Kidney capillary endothelial cell (primary cell): ENCODE data around the gene MPND.
A peak's percentile ranks its signal among the peaks of the same experiment; 100 is the strongest.
"Not testable (repeated sequence)": the region's sequence is repeated elsewhere in the genome, so short reads cannot be mapped to it uniquely, and the experiment has no call there.

Experiments
- DNase-seq: peaks from one replicate; pipeline ENCODE4 v3.0.0-alpha.2; 2018; ENCODE audit warnings: low spot score

Gene MPND

DNA sequence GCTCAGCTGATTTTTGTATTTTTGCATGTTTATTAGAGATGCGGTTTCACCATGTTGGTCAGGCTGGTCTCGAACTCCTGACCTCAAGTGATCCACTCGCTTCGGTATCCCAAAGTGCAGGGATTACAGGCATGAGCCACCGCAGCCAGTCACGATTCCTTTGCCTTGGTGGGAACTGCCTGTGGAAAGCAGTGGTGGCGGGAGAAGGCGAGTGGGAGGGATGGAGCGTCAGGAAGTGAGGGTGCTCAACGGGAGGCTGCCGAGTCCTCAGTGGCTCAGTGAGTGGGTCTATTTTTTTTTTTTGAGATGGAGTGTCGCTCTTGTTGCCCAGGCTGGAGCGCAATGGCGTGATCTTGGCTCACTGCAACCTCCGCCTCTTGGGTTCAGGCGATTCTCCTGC is 5.9 kb downstream of the MPND start:
- not testable (repeated sequence) for DNase-seq

DNA sequence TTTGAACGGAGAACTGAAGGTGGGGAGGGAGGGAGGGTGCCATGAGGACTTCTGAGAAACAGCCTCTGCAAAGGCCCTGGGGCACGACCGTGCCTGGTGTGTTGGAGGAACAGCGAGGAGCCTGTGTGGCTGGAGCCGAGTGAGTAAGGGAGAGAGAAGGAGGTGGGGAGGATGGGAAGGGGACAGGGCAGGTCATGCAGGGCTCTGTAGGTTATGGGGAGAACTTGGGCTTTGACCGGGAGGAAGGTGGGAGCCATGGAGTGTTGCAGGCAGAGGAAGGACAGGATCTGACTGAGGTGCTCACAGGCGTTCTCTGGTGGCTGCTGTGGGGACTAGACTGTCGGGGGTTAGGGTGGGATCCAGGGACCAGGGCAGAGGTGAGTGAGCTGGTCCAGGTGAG is 6.7 kb downstream of the MPND start:
- no peak for DNase-seq

DNA sequence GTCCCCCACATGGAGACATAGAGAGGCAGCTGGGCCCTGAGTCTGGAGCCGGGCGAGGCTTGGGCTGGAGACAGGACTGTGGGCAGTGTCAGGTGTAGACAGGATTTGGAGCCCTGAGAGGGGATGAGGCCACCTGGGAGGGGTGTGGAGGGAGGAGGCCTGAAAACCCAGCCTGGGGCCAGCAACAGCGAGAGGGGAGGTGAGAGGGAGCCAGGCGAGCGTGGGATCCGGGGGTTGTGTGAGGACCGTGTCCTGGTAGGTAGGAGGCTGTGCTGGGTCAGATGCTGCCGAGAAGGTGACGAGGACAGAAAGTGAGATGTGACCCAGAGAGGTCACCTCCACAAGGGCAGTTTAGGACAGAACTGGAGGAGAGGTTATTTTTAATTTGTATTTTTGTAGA is 7.4 kb downstream of the MPND start:
- DNase-seq: no peak

DNA sequence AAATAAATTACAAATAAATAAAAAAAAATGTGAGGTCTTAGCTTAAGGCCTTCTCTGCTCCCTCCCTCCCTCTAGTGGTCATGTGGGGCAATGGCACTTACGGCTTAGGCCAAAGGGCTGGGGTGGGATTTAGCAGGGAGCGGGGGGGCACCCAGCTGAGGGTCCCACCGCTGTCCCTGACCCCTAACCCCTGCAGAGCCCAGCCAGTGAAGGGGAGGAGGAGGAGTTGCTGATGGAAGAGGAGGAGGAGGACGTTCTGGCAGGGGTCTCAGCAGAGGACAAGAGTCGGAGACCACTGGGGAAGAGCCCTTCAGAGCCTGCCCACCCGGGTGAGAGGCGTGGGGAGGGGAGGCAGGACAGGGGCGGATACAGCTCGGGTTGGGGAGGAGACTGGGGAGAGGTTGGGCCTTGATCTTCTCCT is 9.3 kb downstream of the MPND start:
- peak; percentile 46 for DNase-seq

DNA sequence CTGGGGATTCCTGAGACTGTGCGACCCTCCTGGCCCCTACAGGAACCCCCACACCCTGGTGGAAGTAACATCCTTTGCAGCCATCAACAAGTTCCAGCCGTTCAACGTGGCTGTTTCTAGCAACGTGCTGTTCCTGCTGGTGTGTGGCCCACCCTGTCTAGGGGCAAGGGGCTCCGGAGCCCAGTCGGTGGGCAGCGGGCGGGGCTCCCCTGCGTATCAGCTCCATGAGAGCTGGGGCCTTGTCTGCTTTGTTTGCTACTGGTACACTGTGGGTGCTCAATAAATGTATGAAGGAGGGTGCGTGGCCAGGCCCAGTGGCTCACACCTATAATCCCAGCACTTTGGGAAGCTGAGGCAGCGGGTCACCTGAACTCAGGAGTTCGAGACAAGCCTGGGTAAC is 10.9 kb downstream of the MPND start:
- no peak for DNase-seq

DNA sequence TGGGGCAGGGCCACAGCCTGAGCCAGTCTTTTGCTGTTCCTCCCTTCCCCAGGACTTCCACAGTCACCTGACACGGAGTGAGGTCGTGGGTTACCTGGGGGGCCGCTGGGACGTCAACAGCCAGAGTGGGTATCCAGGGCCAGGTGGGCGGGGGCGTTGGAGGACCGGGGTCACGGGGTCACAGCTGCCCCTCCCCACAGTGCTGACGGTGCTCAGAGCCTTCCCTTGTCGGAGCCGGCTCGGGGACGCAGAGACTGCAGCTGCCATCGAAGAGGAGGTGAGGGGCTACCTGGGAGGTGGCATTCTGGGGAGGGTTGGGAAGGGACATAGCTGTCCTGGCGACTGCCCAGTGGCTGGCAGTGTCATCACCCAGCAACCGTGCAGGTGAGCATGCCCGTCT is 11.5 kb downstream of the MPND start:
- no peak for DNase-seq

DNA sequence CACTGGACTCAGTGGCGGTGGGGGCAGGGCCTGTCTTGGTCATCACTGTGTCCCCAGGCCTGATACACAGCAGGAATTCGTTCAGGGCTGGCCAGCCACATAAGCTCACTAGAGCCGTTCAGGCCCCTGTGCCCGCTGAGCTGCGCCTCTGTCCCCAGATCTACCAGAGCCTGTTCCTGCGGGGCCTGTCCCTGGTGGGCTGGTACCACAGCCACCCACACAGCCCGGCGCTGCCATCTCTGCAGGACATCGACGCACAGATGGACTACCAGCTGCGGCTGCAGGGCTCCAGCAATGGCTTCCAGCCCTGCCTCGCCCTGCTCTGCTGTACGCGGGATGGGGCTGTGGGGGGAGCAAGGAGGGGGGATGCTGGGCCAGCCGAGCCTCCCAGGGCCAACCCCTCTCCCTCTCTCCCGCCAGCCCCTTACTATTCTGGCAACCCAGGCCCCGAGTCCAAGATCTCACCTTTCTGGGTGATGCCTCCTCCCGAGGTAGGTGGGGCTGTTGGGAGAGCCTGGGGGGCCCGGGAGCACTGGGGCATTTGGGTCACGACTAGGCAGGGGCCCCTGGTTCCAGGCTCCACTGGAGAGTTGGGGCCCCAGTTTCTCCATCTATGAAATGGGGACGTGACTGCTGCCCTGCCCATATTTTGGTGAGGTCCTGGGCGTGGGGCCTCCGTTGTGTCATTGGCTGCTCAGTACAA is 13.9 kb downstream of the MPND start:
- DNase-seq: no peak

DNA sequence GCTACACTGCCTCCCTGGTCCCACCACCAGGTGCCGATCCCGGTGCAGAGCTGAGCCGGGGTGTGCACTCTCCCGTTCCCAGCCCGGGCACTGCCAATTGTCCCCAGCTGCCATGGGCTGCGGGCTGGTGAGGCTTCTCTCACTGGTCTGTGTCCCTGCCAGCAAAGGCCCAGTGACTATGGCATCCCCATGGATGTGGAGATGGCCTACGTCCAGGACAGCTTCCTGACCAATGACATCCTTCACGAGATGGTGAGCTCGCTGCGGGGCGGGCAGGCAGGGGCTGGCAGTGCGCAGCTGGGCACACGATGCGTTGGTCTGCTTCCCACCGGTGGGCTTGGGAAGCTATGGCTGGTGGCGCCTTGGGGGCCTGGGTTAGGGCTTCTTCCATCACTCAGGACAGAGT is 14.6 kb downstream of the MPND start:
- DNase-seq: no peak

DNA sequence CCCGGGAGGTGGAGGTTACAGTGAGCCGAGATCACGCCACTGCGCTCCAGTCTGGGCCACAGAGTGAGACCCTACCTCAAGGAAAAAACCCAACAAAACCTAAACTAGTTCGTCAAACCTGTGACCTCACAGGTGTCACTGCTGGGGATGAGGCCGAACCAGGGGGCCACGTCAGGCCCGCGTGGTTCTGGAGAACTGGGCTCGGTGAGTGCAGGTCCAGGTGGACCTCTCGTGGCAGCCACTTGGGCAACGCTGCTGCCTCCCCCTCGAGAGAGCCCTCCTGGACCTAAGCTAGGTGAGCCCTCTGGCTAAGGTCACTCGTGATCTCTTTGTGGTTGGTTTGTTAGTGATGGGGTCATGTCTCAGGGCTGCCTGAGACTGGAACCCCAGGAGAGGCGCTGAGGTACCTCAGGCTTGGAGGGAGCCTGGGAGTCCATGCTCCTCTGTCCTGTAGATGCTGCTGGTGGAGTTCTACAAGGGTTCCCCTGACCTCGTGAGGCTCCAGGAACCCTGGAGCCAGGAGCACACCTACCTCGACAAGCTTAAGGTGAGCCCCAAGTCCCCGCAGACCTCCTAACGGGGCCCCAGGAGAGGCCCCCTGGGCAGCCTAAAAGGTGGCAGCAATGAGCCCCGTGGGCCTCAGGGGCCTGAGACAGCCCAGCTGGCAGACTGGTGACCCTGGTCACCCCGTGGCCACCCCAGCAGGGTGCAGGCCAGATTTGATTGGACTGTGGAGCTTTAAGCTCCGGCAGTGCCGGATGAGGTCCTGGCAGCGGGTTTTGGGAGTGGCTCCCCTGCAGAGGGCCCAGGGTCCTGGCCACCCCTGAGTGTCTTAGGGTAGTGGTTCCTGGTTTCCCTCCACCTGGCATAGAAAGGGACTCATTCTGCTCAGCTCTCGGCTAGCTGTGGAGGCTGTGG is 15.6 kb downstream of the MPND start:
- no peak for DNase-seq

DNA sequence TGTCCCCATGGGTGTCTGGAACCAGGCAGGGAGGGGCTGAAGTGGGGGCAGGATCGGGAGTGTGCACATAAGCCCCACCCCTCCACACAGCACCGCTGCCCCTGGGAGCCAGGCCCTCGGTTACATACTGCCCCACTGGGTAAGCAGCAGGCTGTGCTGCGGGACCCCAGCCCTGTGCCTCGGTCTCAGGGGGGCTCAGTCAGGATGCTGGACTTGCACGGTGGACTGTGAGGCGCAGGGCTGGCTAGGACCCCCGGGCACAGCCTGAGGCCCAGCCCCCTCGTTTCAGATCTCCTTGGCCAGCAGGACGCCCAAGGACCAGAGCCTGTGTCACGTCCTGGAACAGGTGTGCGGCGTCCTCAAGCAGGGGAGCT is 16.3 kb downstream of the MPND start:
- no peak for DNase-seq

DNA sequence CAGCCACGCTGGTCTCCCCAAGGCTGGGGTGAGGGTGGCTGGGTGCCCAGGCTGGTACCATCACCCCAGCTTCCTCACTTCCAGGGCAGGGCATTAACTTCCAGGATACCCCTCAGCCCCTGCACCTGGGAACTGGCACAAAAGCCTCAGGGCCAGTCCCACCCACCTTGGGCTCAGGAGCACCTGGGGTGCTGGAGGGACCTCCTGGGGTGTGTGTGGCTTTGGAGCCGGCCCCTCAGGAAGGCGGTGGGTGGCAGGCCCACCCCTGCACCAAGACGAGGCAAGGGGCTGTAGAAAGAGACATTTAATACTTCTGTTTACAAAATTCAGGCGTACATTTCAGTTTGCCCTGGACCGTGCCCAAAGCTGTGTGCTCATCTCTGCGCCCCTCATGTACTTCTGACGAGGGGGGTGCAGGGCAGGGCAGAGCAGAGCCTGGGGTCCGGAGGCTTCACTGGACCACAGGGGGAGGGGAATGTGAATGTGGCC is 16.8 kb downstream of the MPND start:
- no peak for DNase-seq

DNA sequence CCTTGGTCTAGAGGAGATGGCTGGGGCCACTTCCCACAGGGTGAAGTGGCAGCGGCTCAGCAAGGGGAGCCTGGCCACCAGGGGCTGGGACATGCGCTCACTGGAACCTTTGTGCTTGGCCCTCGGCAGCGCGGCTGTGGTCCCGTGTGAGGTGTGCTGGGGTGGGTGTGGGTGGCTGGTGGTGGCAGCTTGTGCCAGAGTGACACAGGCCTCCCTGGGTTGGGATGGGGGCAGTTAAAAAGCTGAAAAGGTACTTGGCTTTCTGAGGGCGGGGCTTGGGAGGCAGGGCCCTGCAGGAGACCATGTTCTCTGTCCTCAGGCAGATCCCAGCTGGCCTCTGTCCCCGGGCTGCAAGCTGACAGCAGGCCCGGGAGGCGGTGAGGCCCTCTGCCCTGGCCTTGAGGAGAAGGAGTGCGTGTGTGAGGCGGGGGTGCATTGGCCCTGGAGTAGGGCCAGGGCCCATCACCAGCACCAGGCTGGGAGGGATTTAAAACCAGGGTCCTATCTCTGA is 17.3 kb downstream of the MPND start:
- no peak for DNase-seq

DNA sequence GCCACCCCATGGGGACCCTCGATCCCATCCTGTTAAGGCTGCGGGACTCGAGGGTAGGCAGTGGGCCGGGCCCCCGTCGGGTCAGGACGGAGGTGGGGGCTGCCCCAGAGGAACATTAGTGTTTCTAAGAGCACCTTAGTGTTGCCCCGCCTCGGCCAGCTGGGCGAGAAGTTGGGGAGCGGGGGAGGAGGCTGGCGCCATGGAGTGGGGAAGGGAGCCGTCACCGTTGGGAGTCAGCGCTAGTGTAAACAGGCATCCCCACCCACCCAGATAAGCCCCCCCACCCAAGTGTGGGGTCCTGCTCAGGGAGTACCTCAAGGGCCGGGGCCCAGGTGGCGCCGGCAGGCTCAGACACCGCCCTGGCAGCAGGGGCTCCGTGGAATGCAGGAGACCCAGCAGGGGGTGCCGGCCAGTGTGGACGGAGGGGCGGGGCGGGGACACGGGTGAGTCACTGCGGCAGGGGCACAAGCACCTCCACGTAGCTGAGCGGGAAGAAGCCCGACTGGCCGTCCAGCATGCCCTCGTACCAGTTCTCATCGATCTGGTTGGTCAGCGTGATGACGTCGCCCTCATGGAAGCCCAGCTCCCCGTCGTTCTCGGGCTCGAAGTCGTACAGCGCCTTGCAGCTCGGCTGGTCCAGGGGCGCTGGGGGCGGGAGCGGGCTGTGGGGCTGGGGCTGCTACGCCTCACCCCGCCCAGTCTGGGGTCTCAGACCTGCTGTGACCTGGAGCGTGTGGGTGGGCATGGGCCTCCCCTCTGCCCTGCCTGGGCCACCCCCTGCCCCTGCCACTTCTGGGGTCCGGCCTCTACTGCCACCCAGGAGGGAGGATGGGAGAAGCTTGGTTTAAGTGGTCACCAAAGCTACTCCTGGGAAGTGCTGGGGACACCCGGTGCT is 18.0 kb downstream of the MPND start:
- DNase-seq: no peak

DNA sequence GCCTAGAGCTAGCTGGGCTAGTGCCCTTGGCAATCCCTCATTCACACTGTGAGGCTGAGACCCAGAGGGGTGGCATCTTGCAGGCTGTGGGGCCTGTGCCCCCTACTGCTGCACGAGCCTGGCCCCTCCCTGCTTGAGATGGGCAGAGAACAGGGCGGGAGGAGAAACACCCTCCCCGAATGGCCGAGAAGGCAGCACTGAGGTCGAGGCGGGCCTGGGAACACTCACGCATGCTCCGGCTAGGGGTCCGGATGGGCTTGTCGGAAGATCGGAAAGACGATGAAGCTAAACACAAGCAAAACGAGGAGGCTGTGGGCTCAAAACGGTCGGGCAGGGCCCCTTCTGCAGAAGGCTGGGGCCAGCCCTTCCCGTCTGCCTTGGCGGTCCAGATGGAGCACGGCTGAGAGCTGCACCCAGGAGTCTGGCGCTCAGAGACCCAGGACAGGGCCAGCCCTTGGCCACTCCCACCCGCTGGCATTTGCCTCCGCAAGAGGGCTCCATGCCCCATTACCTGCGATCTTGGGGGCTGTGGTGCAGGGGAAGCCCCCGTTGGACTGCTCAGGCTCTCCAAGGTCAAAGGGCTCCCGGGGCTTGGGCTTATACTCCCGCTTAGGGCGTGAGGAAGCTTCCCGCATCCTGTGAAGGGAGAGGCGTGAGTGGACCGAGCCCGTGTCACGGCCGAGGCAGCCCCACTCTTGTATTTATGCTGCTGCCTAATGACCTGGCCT is 18.9 kb downstream of the MPND start:
- no peak for DNase-seq

DNA sequence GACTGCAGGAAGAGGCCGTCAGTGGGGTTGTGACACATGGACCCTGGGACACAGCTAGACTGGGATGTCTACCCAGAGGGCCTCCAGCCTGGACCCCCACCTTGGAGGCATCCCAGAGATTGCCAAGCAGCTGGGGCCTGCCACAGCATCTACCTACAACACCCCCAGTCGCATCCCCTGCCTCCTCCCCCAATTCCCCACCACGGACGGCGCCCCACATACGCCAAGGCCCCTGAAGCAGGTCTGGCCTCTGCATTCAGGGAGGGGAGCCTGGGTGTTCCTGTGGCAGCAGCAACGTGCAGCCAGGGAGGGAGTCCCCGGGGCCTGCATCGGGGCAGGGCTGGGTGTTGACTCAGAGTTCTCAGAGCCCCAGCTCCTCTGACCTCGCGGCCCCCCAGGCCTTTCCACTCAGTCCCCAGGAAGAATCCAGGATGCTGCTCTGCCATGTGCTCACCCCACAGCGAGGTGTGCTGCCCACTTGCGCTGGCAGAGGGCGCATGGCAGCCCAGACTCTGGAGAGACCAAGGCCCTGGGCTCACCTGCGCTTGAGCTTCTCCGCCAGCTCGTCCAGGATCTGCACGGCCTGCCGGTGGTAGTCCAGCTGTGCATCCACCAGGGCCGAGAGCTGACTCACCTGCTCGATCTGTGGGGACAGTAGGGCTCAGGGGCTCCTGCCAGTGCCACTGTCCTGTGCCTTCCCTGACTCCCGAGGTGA is 19.6 kb downstream of the MPND start:
- no peak for DNase-seq

DNA sequence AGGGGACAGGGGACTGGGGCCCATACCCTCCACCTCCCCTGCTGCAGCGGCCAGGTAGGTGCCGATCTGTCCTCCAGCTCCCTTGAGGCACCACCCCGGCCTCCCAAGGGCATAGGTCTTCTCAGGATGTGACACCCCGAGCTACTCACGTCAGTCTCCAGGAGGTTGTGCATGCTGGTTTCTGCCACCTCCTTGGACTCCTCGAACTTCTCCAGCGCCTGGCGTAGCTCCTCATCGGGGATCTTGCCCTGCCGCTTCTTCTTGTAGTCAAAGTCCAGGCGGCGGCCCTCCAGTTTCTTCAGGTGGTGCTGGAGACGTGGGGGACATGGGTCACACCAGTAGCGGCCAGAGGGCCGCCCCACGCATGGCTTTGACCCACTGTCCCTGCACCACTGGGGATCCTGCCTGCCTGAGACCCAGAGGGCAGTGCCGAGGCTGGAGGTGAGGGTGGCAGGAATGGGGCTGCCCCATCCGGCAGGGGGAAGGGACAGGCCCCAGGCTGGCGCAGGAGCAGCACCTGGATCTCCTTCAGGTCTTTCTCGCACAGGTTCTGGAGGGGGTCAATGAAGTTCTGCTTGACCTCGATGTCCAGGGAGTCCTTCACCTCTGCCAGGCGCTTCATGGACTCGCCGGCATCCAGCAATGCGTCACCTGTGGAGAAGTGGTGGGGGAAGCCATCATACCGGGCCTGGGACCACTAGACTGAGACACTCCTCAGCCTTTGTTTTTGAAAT is 20.4 kb downstream of the MPND start:
- DNase-seq: no peak

DNA sequence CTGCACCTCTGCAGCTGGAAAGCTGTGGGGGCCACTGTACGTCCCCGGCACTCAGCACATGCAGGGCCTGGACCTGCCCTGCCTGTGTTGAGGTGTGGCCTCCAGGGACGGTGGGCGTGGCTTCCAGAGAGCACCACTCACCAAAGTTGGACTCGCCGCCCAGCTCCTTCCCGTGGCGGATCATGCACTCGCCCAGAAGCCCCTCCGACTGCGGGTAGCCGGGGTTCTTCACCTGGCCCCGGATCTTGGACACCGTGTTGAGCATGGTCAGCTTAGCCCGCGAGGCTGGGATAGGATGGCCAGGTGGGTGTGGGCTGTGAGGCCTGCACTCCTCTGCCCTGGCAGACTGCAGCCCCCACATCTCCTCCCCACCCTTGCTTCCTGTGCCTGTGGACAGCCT is 22.0 kb downstream of the MPND start:
- no peak for DNase-seq

DNA sequence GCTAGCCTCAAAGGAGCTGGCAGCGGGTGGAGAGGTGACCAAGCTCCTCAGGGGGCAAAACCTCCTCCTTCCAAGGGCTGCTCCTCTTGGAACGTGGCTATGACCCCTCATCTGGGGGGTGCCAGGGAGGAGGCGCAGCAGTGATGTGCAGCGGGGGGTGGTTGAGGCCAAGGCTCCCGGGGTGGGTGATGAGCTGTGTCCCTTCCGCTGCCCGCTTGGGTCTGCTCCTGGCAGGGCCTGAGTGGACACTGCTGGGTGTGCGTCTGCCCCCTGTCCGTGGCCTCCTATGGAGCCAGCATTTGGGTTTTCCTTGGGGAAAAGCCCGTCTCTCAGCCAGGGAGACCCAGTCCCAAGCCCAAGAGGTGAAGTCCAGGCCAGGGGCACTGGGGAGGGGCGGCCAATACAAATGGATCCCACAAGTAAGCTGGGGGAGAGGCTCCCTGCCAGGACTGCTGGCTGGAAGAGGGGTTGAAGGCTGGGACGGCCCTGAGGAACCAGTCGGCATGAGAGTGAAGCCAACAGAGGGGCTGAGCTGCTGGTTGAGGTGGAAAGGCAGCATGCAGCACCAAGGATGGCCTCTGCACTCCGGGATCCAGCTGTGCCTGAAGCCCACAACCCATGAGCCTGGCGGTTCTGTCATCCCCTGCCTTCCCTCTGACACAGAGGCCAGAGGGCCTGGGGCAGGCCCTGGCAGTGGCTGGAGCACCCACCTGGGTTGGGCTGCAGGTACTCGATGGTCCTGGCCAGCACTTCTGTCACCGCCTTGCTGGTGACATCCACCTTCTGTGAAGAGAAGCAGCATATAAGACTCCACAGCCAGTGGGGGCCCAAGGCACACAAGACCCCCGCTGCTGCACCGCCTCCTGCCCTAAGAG is 22.7 kb downstream of the MPND start:
- DNase-seq: no peak
